IPS DF 6.9 (cell line): ENCODE data around the gene RNF44.
"Not testable (repeated sequence)": the region's sequence is repeated elsewhere in the genome, so short reads cannot be mapped to it uniquely, and the experiment has no call there.

Source experiments
- DNase-seq: peaks from one replicate; pipeline ENCODE4 v3.0.0-alpha.2; 2013; ENCODE audit warnings: low read depth, low spot score
- H3K27ac ChIP-seq: one replicate; pipeline ENCODE4 v1.5.1; 2013; ENCODE audit warnings: low read length, control low read depth
- H3K27me3 ChIP-seq: 2 replicates; pipeline ENCODE4 v1.6.1; 2013; ENCODE audit warnings: mild to moderate bottlenecking, low read length; ENCODE audit not compliant: control insufficient read depth, insufficient read depth
- H3K36me3 ChIP-seq: 2 replicates; pipeline ENCODE4 v1.6.1; 2013; ENCODE audit warnings: low read length; ENCODE audit not compliant: control insufficient read depth, insufficient read depth
- H3K4me1 ChIP-seq: 2 replicates; pipeline ENCODE4 v1.6.1; 2013; ENCODE audit warnings: low read length; ENCODE audit not compliant: control insufficient read depth, insufficient read depth
- H3K4me3 ChIP-seq: 2 replicates; pipeline ENCODE4 v1.5.1; 2013; ENCODE audit warnings: mild to moderate bottlenecking, low read length
- H3K9me3 ChIP-seq: 2 replicates; pipeline ENCODE4 v1.6.1; 2013; ENCODE audit warnings: low read length, inconsistent platforms; ENCODE audit not compliant: control insufficient read depth, insufficient read depth
- WGBS: extraction: QIAGEN DNeasy Blood & Tissue Kit; methylation state at CpG from one replicate; pipeline ENCODE4 v1.1.7; 2013; ENCODE audit warnings: mixed read lengths, missing lambda C conversion rate; ENCODE audit not compliant: insufficient read length, insufficient coverage; 5-methylcytosine and 5-hydroxymethylcytosine counted together

Gene RNF44

DNA sequence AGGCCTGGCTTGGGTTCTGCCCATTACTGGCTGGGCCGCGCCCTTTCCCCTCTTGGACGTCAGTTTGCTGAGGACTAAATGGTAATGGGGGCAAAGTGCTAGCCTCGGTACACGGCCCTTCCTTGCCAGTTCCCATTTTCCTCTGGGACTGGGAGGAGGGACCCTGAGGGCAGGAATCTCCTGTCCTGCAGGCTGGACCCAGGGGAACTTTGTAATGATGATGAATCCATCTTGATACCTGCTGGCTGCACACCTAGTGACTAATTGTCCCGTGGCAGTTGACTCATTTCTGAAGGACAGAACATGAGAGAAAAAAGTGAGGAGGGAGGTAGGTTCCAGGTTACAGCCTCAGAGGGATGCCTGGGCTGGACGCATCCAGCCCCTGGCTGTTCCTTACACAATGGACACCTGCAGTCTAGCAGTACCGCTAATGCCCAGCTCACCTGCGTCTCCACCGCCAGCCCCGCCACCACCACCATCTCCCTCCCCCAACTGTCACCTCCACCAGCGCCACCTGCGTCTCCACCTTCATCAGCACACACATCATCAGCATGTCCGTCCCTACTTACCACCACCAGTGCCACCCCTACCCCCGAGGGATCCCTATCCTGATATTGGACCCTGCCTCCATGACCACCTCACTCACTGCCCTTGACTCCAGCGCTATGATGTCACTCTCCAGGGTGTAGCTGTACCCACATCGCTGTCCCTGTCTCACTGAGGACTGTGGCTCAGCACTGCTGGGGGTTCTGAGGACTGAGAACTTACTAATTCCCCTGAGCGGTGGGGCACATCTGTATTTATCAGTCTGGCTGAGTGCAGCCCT is 16.3 kb upstream of the RNF44 start:
- H3K4me1 ChIP-seq: peaks cover 2% of the 10 kb centered on the region
- H3K36me3 ChIP-seq: no peaks in the 10 kb centered on the region
- no peaks in the 10 kb centered on the region for H3K9me3 ChIP-seq
- no peak overlapping the region for H3K4me3 ChIP-seq
- no CpG with 5 or more reads among the region's 18 CpGs for WGBS
- H3K27me3 ChIP-seq: no peaks in the 10 kb centered on the region
- H3K27ac ChIP-seq: no peak overlapping the region
- no peak for DNase-seq

DNA sequence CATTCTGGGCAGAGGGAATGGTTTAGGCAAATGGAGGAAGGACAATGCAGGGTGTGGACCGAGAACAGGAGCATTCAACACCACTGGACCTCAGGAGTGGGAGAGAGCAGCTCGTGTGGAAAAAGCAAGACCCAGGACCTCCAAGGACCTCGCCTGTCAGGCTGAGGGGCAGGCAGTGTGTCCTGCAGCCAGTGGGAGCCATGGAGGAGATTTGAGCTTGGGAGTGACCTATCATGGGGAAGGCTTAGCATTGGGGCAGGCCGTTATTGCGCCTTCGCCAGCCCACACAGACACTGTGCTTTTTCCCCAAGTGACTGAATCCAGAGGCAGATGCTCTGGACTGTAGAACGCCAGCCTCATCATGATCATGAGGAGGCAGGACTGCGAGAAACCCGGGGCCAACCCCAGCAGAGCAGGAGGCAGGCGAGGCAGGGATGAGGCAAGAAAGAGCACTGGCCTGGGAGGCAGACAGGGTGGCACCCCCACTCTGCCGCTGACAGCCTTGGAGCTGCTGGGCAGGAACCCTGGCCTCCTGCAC is 15.2 kb upstream of the RNF44 start:
- Histone ChIP-seq H3K27ac (no peak overlapping the region), H3K9me3 (no peaks in the 10 kb centered on the region), H3K36me3 (no peaks in the 10 kb centered on the region), H3K4me1 (peaks cover 2% of the 10 kb centered on the region), H3K27me3 (no peaks in the 10 kb centered on the region), H3K4me3 (no peak overlapping the region)
- no peak for DNase-seq
- WGBS: no CpG with 5 or more reads among the region's 11 CpGs

DNA sequence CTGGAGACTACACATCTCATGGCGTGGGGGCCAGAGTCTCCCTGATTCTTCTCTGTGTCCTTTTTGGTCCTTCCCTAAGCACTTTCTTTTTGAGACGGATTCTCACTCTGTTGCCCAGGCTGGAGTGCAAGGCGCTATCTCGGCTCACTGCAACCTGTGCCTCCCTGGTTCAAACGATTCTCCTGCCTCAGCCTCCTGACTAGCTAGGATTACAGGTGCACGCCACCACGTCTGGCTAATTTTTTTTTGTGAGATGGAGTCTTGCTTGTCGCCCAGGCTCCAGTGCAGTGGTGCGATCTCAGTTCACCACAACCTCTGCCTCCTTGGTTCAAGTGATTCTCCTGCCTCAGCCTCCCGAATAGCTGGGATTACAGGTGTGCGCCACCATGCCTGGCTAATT is 13.7 kb upstream of the RNF44 start:
- no CpG with 5 or more reads among the region's 11 CpGs for WGBS
- not testable (repeated sequence) for H3K27me3 ChIP-seq, H3K4me3 ChIP-seq, H3K27ac ChIP-seq, H3K36me3 ChIP-seq, H3K9me3 ChIP-seq, DNase-seq, H3K4me1 ChIP-seq

DNA sequence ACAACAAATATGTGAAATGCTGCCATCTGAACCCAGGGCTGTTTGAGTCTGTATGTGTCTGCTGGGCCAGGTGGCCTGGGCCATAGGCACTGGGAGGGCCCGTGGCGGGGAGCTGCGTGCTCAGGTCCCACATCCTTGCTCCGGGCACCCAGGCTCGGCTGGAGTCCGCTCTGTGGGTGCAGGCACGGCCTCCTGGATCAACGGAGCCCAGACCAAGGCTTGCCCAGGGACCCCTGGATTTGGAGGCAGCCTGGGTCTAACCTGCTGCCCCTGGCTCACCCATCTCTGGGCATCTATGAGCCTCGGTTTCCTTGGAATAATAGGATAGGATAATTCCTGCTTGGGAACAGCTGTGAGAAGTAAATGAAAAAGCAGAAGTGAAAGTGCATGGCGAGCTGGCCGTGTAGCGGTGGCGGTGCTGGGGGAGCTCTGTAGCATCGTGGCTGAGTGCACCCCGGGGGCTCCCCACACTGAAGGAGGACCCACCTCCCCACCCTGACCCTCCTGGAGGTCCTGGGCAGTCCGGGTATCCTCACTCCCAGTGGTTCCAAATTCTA is 13.2 kb upstream of the RNF44 start:
- no peaks in the 10 kb centered on the region for H3K36me3 ChIP-seq
- no CpG with 5 or more reads among the region's 16 CpGs for WGBS
- DNase-seq: no peak
- no peak overlapping the region for H3K4me3 ChIP-seq
- H3K4me1 ChIP-seq: peaks cover 2% of the 10 kb centered on the region
- no peak overlapping the region for H3K27ac ChIP-seq
- no peaks in the 10 kb centered on the region for H3K9me3 ChIP-seq
- H3K27me3 ChIP-seq: no peaks in the 10 kb centered on the region

DNA sequence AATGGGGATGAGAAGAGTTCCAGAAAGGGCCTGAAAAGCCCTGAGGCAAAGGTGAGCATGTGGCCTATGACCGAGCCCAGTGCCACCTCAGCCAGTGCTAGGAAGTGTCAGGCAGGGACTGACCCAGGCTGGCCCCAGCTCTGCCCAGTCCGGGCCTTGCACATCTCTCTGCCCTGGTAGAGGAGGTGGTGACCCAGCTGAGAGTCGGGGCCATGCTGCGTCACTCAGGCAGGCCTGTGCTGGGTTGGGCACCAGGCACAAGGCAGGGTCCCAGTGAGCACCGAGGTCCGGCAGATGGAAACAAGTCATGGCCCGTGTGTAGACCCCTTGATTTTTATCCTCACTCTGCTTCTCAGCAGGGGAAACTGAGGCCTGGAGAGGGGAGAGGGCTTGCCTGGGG is 12.7 kb upstream of the RNF44 start:
- WGBS: no CpG with 5 or more reads among the region's 7 CpGs
- Histone ChIP-seq H3K9me3 (no peaks in the 10 kb centered on the region), H3K36me3 (no peaks in the 10 kb centered on the region), H3K4me3 (no peak overlapping the region), H3K4me1 (peaks cover 2% of the 10 kb centered on the region), H3K27me3 (no peaks in the 10 kb centered on the region), H3K27ac (no peak overlapping the region)
- DNase-seq: no peak

DNA sequence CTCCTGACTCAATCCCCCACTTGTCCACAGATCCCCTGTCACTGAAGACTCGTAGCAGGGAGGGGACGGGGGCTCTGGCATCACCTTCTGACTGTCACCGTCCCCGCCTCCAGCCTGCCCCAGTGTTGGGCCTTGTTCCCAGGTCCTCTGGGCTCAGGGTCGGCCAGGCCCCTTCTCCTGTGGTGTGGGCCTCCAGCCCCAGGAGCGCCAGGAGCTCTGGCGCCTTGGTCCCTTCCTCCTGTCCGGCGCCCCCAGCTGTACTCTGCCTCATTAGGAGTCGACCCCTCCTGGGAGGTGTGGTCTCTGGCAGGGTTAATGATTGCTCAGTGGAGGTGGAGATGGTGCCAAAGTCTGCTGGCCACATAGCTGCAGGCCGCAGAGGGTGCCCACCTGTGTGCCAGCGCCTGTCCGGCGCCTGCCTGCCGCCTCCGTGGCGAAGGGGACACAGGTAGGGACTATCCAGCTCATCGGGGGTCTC is 11.8 kb upstream of the RNF44 start, which contains the start of gene CDHR2:
CDHR2 (plus strand) TSS at position 376 of the 478 bp plus-strand sequence. CDS start 16,011 bp downstream, outside the sequence.
- Histone ChIP-seq H3K9me3 (no peaks in the 10 kb centered on the region), H3K4me1 (peaks cover 2% of the 10 kb centered on the region), H3K36me3 (no peaks in the 10 kb centered on the region), H3K4me3 (no peak within 1 kb of the TSS), H3K27me3 (no peaks in the 10 kb centered on the region), H3K27ac (no peak within 1 kb of the TSS)
- DNase-seq: no peak
- WGBS: no CpG with 5 or more reads among the region's 18 CpGs

DNA sequence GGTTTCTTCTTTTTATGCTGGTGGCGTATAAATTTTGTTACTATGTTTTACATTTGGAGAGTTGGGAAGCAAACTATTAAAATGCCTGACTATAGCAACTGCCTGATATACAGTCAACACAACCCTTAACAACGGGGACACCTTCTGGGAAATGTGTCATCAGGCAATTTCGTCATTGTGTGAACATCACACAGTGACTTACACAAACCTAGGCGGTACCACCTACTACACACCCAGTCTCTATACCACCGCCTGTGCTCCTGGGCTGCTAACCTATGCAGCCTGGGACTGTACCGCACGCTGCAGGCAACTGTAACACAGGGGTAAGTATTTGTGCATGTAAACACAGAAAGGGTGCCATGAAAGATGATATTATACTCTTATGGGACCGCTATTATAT is 10.6 kb upstream of the RNF44 start:
- no CpG with 5 or more reads among the region's 8 CpGs for WGBS
- H3K36me3 ChIP-seq: no peaks in the 10 kb centered on the region
- H3K4me3 ChIP-seq: no peak overlapping the region
- H3K27me3 ChIP-seq: no peaks in the 10 kb centered on the region
- H3K4me1 ChIP-seq: no peaks in the 10 kb centered on the region
- no peak overlapping the region for H3K27ac ChIP-seq
- no peaks in the 10 kb centered on the region for H3K9me3 ChIP-seq
- DNase-seq: no peak

DNA sequence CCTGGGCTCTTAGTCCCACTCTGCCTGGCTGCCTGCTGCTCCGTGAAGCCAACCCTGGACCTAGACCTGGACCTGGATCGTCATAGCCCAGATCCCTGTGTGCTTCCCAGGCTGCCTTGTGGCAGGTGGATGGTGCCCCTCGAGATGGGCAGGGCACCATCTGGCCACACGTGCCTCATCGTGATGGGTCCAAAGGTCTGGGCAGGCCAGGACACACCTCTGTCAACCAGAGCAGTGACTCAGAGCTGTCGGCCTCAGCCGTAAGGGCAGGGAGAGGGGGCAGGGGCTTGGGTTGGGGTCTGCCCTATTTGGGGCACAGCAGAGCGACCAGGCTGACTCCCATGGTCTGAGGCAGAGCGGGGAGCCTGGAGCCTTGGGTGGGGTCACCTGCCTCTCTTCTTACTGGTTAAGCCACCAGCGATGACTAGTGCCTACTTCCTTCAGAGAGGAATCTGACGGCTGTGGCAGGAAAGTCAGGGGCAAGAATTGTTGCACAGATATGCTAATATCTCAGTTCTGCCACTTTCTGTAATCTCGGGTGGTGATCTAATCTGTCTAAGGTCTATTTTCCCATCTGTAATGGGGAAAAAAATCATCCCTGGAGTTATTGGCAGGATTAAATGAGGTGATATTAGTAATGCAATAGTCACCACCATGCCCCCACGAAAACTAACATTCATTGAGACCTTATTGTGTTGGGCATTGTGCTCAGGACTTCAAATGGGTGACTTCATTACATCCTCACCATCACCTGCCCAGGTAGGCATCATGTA is 8.7 kb upstream of the RNF44 start:
- no peak overlapping the region for H3K27ac ChIP-seq
- no CpG with 5 or more reads among the region's 13 CpGs for WGBS
- DNase-seq: no peak

DNA sequence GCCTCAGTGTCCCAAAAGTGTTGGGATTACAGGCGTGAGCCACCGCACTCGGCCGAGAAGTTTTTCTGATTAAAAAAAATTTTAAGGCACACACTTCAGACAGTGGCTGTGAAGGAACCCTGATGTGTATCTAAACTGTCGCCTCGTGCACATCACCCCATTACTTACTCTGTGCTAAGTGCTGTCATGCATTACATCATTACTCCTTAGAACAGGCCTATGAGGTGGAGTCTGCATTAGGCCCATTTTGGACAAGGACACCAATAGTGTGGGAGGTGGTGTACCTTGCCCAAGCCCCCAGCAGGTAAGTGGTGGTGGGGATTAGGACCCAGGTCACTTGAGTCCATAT is 8.2 kb upstream of the RNF44 start:
- Histone ChIP-seq H3K4me1 (peaks cover 8% of the 10 kb centered on the region), H3K27me3 (no peaks in the 10 kb centered on the region), H3K9me3 (no peaks in the 10 kb centered on the region), H3K27ac (no peak overlapping the region), H3K4me3 (no peak overlapping the region), H3K36me3 (no peaks in the 10 kb centered on the region)
- no CpG with 5 or more reads among the region's 6 CpGs for WGBS
- DNase-seq: no peak

More for the DNA sequence above, 8.7 kb upstream of the RNF44 start:
- Histone ChIP-seq H3K4me1 (peaks cover 8% of the 10 kb centered on the region), H3K36me3 (no peaks in the 10 kb centered on the region), H3K27me3 (no peaks in the 10 kb centered on the region), H3K9me3 (no peaks in the 10 kb centered on the region), H3K4me3 (no peak overlapping the region)

DNA sequence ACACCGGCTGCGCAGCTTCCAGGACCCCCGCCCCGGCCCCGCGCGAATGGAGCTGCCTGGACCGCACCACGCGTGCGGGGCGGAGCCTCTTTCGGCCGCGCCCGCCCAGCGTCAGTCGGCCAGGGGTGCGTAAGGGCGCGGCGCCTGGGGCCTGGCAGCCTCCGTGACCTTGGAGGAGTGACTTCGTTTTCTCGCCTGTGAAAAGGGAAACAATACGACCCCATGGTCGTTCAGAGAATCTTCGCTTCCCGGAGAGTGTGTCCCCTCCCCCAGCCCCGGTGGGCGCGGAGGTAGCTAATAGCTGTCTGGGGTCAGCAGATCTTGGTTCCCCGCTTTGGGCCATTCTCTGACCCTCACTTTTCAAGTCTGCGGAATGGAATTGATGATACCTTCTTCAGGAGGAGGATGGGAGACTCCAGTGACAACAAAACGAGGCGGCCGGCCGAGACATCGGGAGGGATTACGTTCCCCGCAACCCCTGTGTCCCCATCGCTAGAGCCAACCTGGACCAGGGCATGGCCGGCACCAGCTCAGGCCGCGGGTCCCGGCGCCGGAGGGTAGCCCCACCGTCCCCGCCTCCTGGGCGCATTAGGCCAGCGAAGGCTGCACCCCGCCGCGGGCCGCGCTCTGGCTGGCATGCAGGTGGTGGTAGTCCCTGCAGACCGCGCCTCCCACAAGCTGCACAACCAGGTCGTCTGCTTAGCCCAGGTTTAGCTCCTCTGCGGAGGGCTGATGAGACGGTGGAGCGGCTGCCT is 6.4 kb upstream of the RNF44 start:
- Histone ChIP-seq H3K27ac (no peak overlapping the region), H3K27me3 (no peaks in the 10 kb centered on the region), H3K36me3 (no peaks in the 10 kb centered on the region), H3K9me3 (no peaks in the 10 kb centered on the region), H3K4me3 (peak overlapping the region; percentile 52; the same call in 1 of the 2 replicates), H3K4me1 (peaks cover 8% of the 10 kb centered on the region)
- WGBS: no CpG with 5 or more reads among the region's 63 CpGs
- no peak for DNase-seq
